CD4-positive, alpha-beta T cell treated with Interleukin-15 for 4 hours (primary cell): ENCODE data around the gene MAMDC2.

Experiments
- DNase-seq: peaks from one replicate; pipeline ENCODE4 v3.0.0-alpha.2; 2020; ENCODE audit warnings: low spot score

MAMDC2 gene

GRCh38 chr9:70110194-70111041, 66.8 kb downstream of the MAMDC2 start:
- DNase-seq = no peak

- DNase-seq = peak; percentile 37
These were observed 67.5 kb downstream of the MAMDC2 start for GRCh38 chr9:70111042-70111602.

GRCh38 chr9:70111641-70112236, 68.1 kb downstream of the MAMDC2 start:
- no peak for DNase-seq

- no peak for DNase-seq
These were observed 69.3 kb downstream of the MAMDC2 start for GRCh38 chr9:70112981-70113380.

- DNase-seq = peak; percentile 6
These were observed 69.9 kb downstream of the MAMDC2 start for GRCh38 chr9:70113403-70114022.

GRCh38 chr9:70114898-70115297, 71.2 kb downstream of the MAMDC2 start:
- DNase-seq = no peak

- no peak for DNase-seq
These were observed 74.2 kb downstream of the MAMDC2 start for GRCh38 chr9:70117835-70118319.

- no peak for DNase-seq
These were observed 76.1 kb downstream of the MAMDC2 start for GRCh38 chr9:70119786-70120185.

GRCh38 chr9:70120834-70121510, 77.3 kb downstream of the MAMDC2 start:
- DNase-seq = no peak

GRCh38 chr9:70121818-70122436, 78.3 kb downstream of the MAMDC2 start:
- DNase-seq = no peak

- DNase-seq = no peak
These were observed 80.0 kb downstream of the MAMDC2 start for GRCh38 chr9:70123695-70124094.

GRCh38 chr9:70125621-70126263, 82.1 kb downstream of the MAMDC2 start:
- no peak for DNase-seq

- DNase-seq = no peak
These were observed 83.4 kb downstream of the MAMDC2 start for GRCh38 chr9:70127036-70127435.

- no peak for DNase-seq
These were observed 84.1 kb downstream of the MAMDC2 start for GRCh38 chr9:70127540-70128416.

- no peak for DNase-seq
These were observed 86.6 kb downstream of the MAMDC2 start for GRCh38 chr9:70130266-70130665.

- no peak for DNase-seq
These were observed 87.6 kb downstream of the MAMDC2 start for GRCh38 chr9:70131296-70131695.

GRCh38 chr9:70133253-70134208, 89.9 kb downstream of the MAMDC2 start:
- DNase-seq = no peak

- no peak for DNase-seq
These were observed 90.7 kb downstream of the MAMDC2 start for GRCh38 chr9:70134360-70134759.

- DNase-seq = no peak
These were observed 91.5 kb downstream of the MAMDC2 start for GRCh38 chr9:70135176-70135575.
